AG04449 (cell line): Measurements from ENCODE around the gene MOXD1.

ENCODE experiments used
- CTCF ChIA-PET: fragments of 350-600 bp; formaldehyde crosslinking; extraction: SDS; loops from one replicate; lab custom pipeline; 2021; ENCODE audit warnings: antibody characterized with exemption; lab: Yijun Ruan, JAX
- POLR2A ChIA-PET: fragments of 400-600, 350-600 bp; formaldehyde crosslinking; extraction: SDS; loops from one replicate; lab custom pipeline; 2020; ENCODE audit warnings: antibody characterized with exemption, inconsistent platforms; lab: Yijun Ruan, JAX
- DNase-seq: peaks from one replicate; pipeline ENCODE4 v3.0.0-alpha.2; 2010; ENCODE audit warnings: low read depth, low spot score
- H3K4me3 ChIP-seq: 2 replicates; pipeline ENCODE4 v1.5.1; 2011; ENCODE audit warnings: low read depth, mild to moderate bottlenecking, control low read depth, low read length
- CTCF ChIP-seq: IDR thresholded peaks from one replicate; pipeline ENCODE4 v1.5.1; 2011; ENCODE audit warnings: mild to moderate bottlenecking, moderate library complexity, low read length, control low read depth, inconsistent platforms; ENCODE audit not compliant: insufficient read depth; ENCODE audit errors: missing control alignments

The MOXD1 gene

DNA sequence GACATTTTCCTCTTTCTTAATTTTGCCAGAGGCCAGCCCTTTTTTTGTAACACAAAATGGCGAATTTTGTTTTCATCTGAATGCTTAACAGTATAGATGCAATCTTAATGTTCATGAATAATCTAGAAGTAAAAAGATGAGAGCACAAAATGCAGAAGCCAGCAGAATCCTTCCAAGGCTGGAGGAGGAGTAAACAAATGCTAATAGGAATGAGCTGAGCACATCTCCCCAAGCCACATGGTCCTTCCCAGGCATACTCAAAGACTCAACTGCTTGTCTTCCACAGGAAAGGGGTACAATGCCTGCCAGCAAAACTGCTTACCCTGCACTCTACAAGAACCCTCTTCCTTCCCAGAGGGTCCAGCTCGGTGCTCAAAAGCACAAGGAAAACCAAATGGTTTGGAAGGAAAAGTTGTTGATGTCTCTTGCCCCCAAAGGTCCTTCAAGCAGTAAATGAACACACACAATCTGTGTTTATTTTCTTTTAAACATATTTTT, 155.1 kb downstream of the MOXD1 start:
- no peak for DNase-seq
- TF ChIP-seq CTCF, result no peak
- H3K4me3 ChIP-seq, result no peak overlapping the region
- CTCF ChIA-PET, result interaction anchor here (1.2 to 5.5 kb wide), 5 partner anchors 13 to 321 kb away, joined by 4 to 38 read pairs (median 13); no protein-coding TSS in a partner anchor
- POLR2A ChIA-PET, result no interaction called here
